Fibroblast of skin of back (primary cell): ENCODE data around the gene RFX1.
"Not testable (repeated sequence)": the region's sequence is repeated elsewhere in the genome, so short reads cannot be mapped to it uniquely, and the experiment has no call there.

ENCODE experiments used
- DNase-seq: peaks from one replicate; pipeline ENCODE4 v3.0.0-alpha.2; 2013

Gene RFX1

GRCh38 chr19:13978351-13979243 is 27.5 kb downstream of the RFX1 start:
- DNase-seq: peak; percentile 40

- DNase-seq: no peak
Observed at GRCh38 chr19:13977803-13978202, 28.3 kb downstream of the RFX1 start.

GRCh38 chr19:13976446-13976845 is 29.7 kb downstream of the RFX1 start:
- DNase-seq: peak; percentile 47

GRCh38 chr19:13975870-13976269 is 30.2 kb downstream of the RFX1 start:
- DNase-seq: no peak

- no peak for DNase-seq
Observed at GRCh38 chr19:13974073-13974472, 32.0 kb downstream of the RFX1 start.

GRCh38 chr19:13973479-13973878 is 32.6 kb downstream of the RFX1 start:
- not testable (repeated sequence) for DNase-seq

GRCh38 chr19:13972368-13973155 is 33.6 kb downstream of the RFX1 start:
- no peak for DNase-seq

- DNase-seq: not testable (repeated sequence)
Observed at GRCh38 chr19:13971868-13972267, 34.3 kb downstream of the RFX1 start.

- DNase-seq: no peak
Observed at GRCh38 chr19:13969897-13970296, 36.2 kb downstream of the RFX1 start.

- DNase-seq: no peak
Observed at GRCh38 chr19:13968999-13969398, 37.1 kb downstream of the RFX1 start.

GRCh38 chr19:13968383-13968935 is 37.7 kb downstream of the RFX1 start:
- DNase-seq: no peak

- DNase-seq: not testable (repeated sequence)
Observed at GRCh38 chr19:13967206-13967605, 38.9 kb downstream of the RFX1 start.

- no peak for DNase-seq
Observed at GRCh38 chr19:13966684-13967128, 39.4 kb downstream of the RFX1 start.

- DNase-seq: no peak
Observed at GRCh38 chr19:13965926-13966683, 40.0 kb downstream of the RFX1 start.

- DNase-seq: no peak
Observed at GRCh38 chr19:13965377-13965896, 40.7 kb downstream of the RFX1 start.

GRCh38 chr19:13964776-13965175 is 41.3 kb downstream of the RFX1 start:
- peak; percentile 56 for DNase-seq

- DNase-seq: no peak
Observed at GRCh38 chr19:13963603-13964105, 42.5 kb downstream of the RFX1 start.

- no peak for DNase-seq
Observed at GRCh38 chr19:13962699-13963602, 43.2 kb downstream of the RFX1 start.

- no peak for DNase-seq
Observed at GRCh38 chr19:13961826-13962698, 44.1 kb downstream of the RFX1 start.
